ENCODE measurements around the gene BTBD18. TPM values are rescaled to one million over a fixed set of nuclear protein-coding genes. Genes with fewer than 3 reads are reported as not detected.

Gene BTBD18, protein sequence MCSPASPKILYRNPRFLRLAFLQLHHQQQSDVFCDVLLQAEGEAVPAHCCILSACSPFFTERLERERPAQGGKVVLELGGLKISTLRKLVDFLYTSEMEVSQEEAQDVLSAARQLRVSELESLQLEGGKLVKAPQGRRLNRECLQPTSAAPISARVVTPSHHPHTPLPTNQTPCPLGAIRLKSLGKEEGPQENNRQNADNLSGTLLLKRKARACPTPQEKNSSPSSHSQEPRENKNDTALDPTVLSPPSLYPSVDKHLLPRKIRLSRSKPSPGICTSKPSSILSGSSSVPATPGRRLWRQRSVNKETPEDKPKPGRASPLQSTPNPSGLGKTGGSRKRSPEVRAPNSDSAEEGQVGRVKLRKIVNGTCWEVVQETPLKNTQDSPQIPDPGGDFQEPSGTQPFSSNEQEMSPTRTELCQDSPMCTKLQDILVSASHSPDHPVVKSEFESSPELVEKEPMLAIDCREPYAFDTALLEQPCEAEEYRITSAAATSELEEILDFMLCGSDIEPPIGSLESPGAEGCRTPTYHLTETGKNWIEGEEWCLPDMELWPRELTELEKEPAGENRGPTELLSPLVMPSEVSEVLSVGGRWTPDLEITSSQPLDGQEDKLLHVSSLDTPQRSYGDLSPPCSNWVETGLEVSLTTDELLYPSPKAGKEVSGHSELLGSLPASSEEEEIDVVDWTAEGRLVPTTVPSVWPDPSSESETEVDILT
- total RNA-seq, result under 0.01 TPM in 1 of 2 replicates, not detected in the other

DNA sequence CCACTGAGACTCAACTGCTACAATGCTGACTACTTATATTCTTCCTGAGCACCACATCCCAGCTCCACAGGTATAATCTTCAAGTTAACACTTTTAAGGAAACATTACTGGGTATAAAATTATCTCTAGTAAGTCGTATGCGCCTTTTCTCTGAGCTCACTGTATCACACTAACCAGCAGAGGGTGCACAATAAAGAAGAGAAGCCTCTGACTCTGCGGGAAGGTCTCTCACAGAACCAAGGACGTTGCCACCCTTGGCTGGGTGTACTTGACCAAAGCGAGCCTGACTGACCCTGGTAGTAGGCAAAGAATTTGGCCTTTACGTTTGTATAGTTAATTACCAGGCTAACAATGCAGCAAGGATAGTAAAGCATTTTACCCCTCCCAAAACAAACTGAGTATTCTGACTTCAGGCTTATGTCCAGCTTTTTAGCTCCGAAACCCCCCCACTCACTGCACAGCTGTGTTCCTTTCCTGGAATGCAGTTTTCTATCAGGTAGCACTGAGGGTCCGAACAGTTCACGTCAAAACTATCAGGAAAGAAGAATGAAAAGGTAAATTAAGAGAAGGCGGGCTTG is at the start of gene BTBD18:
Gene BTBD18 (minus strand): TSS at position 144 of the 578 bp plus-strand sequence. CDS start 631 bp downstream, outside the sequence.

DNA sequence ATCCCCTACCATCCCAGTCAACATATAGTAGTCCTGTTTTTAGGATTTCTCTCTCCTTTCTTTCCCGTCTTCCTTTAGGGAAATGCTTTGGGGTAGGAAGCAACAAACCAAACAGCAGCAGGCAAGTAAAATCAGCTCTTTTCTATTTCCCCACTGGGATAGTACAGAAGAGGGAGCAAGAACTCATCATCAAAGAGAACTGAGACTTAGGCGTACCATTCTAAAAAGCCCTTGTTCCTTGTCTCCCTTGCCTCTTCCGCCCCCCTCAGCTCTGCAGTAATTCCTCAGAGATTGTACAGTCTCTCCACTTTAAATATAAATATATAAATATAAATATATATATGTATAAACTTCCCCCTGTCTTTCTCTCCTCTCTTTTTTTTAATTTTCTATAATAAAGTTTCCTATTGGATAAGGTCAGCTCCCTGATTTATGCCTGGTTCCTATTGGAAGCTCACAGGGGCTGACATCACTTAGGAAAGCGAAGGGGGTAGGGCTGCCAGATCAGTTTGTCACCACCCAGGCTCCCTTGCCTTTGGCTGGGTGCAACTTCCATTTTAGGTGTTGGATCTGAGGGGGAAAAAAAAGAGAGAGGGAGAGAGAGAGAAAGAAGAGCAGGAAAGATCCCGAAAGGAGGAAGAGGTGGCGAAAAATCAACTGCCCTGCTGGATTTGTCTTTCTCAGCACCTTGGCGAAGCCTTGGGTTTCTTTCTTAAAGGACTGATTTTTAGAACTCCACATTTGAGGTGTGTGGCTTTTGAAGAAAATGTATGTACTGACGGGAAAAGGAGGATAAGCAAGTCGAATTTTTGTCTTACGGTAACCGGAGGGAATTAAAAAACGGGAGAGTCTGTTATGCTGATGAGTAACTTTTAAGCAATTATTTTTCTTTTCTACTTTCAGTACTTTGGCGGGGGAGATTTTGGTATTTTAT is 9.9 kb upstream of the BTBD18 start, which contains the start of gene CTNND1:
Gene CTNND1 (plus strand): TSS at position 502 of the 934 bp plus-strand sequence. CDS start 29,677 bp downstream, outside the sequence.

DNA sequence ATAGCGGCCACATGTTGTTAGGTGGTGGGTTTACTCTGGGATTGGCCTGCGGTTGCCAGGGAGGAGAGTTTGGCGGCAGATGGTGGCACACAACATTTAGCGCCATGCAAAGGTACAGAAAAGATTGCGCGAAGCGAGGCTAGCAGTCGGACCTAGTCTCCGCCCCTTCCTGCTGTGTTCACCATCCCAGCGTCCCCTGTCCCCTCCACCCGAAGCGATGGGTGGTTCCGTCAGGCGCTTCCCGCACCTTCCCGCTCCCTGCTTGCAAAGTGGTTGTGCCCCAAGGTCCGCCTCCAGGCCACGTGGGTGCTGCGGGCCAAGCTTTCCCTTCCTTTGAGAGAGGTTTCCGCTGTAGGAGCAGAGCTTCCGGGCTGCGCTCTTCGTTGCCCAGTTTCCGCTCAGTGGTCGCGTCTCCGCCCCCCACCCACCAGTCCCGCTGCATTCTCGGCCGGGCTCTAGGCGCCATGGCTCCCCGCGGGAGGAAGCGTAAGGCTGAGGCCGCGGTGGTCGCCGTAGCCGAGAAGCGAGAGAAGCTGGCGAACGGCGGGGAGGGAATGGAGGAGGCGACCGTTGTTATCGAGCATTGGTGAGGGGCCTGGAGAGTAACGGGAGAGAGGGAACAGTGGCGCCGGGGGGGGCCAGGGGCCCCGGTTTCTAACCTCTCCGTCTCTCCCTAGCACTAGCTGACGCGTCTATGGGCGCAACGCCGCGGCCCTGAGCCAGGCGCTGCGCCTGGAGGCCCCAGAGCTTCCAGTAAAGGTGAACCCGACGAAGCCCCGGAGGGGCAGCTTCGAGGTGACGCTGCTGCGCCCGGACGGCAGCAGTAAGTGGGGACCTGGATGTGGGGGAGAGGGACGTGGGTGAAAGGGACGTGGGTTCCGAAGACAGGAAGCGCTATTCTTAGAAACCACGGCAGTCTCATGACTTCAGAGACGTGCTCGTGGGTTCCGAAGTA is 10.2 kb downstream of the BTBD18 start, which contains the start of gene SELENOH:
Gene SELENOH (plus strand): TSS at position 360 of the 955 bp plus-strand sequence. CDS start 105 bp downstream, at position 465.

DNA sequence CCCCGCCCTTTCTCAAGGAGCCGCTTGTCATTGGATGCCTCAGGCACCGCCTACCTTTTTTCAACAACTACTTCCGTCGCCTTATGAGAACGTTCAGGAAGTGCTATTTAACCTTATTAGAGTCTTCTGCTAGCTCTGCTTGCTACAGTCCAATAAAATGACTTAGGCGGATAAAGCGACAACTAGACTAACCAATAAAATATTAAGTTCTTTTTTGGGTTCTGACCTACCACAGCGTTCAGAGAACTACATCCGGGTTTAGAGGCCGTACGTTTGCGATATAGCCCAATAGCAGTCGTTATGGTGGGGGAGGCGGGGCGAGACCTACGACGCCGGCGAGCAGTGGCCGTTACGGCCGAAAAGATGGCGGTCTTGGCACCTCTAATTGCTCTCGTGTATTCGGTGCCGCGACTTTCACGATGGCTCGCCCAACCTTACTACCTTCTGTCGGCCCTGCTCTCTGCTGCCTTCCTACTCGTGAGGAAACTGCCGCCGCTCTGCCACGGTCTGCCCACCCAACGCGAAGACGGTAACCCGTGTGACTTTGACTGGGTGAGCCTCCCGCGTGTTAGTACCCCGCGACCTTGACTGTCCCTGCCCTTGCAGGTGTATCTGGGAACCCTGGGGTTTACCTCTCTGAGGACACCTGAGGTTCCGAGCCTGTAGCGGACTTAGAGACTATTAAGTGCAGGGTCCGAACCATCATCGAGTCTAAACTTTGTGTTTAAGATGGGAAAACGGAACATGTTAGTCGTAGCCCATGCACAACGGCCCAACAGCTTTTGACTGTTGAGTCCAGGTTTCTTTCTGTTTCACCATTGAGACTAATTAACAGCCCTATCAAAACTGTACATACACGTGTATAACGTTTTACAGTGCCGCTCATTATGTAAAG is 39.1 kb downstream of the BTBD18 start, which contains the start of gene TMX2:
Gene TMX2 (plus strand): TSS at position 338 of the 895 bp plus-strand sequence. CDS start 26 bp downstream, at position 364.

DNA sequence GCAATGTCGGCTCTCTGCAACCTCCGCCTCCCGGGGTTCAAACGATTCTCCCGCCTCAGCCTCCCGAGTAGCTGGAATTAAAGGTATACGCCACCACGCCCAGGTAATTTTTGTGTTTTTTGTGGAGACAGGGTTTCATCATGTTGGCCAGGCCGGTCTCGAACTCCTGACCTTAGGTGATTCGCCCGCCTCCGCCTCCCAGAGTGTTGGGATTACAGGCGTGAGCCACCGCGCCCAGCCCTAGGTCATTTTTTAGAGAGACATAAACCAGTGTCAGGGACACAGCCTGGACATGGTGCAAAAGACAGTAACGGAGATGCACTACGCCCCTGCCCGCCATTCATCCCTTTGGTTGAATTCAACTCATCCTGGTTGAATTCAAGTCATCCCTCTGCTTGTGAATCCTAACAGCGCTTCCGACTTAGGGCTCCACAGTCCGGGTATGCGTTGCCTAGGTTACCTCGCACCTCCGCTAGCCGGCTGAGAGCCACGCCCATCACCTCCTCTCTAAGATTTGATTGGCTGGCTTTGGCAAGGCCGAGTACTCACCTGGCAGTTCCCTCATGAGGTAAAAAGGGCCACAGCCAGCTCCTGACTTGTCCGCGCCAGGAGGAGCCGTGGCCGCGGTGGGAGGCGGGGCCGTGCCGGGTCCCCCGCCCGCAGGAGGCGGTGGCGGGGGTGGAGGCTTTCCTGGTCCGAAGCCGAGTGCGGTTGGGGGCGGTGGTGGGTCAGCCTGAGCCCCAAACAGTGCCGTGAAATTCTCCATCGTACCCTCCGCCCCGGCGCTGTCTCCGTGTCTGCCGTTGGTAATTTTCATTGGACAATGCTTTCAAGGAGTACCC is 40.0 kb downstream of the BTBD18 start, which contains the start of gene MED19:
Gene MED19 (minus strand): TSS at position 802 of the 842 bp plus-strand sequence. CDS start 36 bp downstream, at position 766.

Other genes with a start within 250 kb of the BTBD18 start
- gene SLC43A1, start 236.1 kb downstream of the BTBD18 start, total RNA-seq, result 1.2 and 5.5 TPM in 2 replicates
- gene TIMM10, start 221.1 kb downstream of the BTBD18 start, total RNA-seq, result 45.2 and 50.1 TPM in 2 replicates
- not detected in 2 replicates for gene SMTNL1, start 214.2 kb downstream of the BTBD18 start, total RNA-seq
- gene UBE2L6, start 184.1 kb downstream of the BTBD18 start, total RNA-seq, result 12.1 and 38.8 TPM in 2 replicates
- gene SERPING1, start 154.1 kb downstream of the BTBD18 start, total RNA-seq, result 0.43 and 2.9 TPM in 2 replicates
- gene YPEL4, start 101.9 kb downstream of the BTBD18 start, total RNA-seq, result not detected in 2 replicates
- 19.0 and 23.4 TPM in 2 replicates for gene CLP1, start 94.1 kb downstream of the BTBD18 start, total RNA-seq
- 31.8 and 42.9 TPM in 2 replicates for gene ZDHHC5, start 83.7 kb downstream of the BTBD18 start, total RNA-seq
- 14.0 and 18.8 TPM in 2 replicates for gene MED19, start 39.6 kb downstream of the BTBD18 start, total RNA-seq
- gene TMX2, start 39.2 kb downstream of the BTBD18 start, total RNA-seq, result 61.2 and 68.2 TPM in 2 replicates
- 153 and 187 TPM in 2 replicates for gene SELENOH, start 10.3 kb downstream of the BTBD18 start, total RNA-seq
- gene CTNND1, start 10.0 kb upstream of the BTBD18 start, total RNA-seq, result 174 and 178 TPM in 2 replicates